ENCODE measurements around the gene DAZAP1.

DNA sequence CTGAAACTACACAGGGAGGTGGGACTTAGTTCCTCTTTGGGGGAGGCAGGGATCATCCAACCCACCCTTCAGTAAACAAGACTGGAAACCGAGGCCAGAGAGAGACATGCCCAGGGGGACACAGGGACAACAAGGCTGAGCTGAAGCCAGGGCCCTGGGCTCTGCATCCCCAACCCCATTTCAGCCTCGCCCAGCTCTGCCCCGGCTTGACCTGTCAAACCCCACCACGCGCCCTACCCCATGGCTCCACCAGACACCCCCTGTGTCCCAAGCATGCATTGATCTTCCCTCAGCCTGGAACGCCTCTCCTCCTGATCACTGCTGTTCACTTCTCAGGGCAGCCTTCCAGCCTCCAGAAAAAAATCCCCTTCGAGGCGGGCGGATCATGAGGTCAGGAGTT lies 40.6 kb downstream of the DAZAP1 start:
- TF ChIP-seq, protein P1, sequence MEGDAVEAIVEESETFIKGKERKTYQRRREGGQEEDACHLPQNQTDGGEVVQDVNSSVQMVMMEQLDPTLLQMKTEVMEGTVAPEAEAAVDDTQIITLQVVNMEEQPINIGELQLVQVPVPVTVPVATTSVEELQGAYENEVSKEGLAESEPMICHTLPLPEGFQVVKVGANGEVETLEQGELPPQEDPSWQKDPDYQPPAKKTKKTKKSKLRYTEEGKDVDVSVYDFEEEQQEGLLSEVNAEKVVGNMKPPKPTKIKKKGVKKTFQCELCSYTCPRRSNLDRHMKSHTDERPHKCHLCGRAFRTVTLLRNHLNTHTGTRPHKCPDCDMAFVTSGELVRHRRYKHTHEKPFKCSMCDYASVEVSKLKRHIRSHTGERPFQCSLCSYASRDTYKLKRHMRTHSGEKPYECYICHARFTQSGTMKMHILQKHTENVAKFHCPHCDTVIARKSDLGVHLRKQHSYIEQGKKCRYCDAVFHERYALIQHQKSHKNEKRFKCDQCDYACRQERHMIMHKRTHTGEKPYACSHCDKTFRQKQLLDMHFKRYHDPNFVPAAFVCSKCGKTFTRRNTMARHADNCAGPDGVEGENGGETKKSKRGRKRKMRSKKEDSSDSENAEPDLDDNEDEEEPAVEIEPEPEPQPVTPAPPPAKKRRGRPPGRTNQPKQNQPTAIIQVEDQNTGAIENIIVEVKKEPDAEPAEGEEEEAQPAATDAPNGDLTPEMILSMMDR (IDR thresholded peaks at IDR 0.05; ENCODE audit: low read depth, low read length, missing input control), result no peak
- TF ChIP-seq TAF1 (conservative IDR thresholded peaks at IDR 0.05), result no peak
- no peak for TF ChIP-seq SP1 (IDR thresholded peaks at IDR 0.05)
- TF ChIP-seq, protein P2, sequence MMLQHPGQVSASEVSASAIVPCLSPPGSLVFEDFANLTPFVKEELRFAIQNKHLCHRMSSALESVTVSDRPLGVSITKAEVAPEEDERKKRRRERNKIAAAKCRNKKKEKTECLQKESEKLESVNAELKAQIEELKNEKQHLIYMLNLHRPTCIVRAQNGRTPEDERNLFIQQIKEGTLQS (IDR thresholded peaks at IDR 0.05), result no peak
- TF ChIP-seq, protein P3, sequence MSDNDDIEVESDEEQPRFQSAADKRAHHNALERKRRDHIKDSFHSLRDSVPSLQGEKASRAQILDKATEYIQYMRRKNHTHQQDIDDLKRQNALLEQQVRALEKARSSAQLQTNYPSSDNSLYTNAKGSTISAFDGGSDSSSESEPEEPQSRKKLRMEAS (IDR thresholded peaks at IDR 0.05), result no peak
- TF ChIP-seq, protein P4, sequence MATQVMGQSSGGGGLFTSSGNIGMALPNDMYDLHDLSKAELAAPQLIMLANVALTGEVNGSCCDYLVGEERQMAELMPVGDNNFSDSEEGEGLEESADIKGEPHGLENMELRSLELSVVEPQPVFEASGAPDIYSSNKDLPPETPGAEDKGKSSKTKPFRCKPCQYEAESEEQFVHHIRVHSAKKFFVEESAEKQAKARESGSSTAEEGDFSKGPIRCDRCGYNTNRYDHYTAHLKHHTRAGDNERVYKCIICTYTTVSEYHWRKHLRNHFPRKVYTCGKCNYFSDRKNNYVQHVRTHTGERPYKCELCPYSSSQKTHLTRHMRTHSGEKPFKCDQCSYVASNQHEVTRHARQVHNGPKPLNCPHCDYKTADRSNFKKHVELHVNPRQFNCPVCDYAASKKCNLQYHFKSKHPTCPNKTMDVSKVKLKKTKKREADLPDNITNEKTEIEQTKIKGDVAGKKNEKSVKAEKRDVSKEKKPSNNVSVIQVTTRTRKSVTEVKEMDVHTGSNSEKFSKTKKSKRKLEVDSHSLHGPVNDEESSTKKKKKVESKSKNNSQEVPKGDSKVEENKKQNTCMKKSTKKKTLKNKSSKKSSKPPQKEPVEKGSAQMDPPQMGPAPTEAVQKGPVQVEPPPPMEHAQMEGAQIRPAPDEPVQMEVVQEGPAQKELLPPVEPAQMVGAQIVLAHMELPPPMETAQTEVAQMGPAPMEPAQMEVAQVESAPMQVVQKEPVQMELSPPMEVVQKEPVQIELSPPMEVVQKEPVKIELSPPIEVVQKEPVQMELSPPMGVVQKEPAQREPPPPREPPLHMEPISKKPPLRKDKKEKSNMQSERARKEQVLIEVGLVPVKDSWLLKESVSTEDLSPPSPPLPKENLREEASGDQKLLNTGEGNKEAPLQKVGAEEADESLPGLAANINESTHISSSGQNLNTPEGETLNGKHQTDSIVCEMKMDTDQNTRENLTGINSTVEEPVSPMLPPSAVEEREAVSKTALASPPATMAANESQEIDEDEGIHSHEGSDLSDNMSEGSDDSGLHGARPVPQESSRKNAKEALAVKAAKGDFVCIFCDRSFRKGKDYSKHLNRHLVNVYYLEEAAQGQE (IDR thresholded peaks at IDR 0.05), result no peak
- no peak for TF ChIP-seq NR2F2 (IDR thresholded peaks at IDR 0.05)
- TF ChIP-seq EGR1 (IDR thresholded peaks at IDR 0.05; ENCODE audit: low read depth in 2 of 2), result no peak
- no peak for TF ChIP-seq HNF4G (IDR thresholded peaks at IDR 0.05)
